H1 (cell line): ENCODE results near the gene POLG. TPM values are rescaled to one million over a fixed set of nuclear protein-coding genes. Genes with fewer than 3 reads are reported as not detected.

Source experiments
- CTCF ChIA-PET: fragments of 300-600 bp; sonication (Branson Sonifier 250); formaldehyde crosslinking; loops from one replicate; lab custom pipeline; 2021; ENCODE audit not compliant: partially characterized antibody; lab: Charles Lee
- POLR2A ChIA-PET: fragments of 300-600 bp; sonication (Branson Sonifier 250); formaldehyde crosslinking; loops from one replicate; lab custom pipeline; 2021; ENCODE audit warnings: inconsistent platforms; ENCODE audit not compliant: partially characterized antibody; lab: Charles Lee
- DNase-seq, 2 experiments: peaks; one replicate each; pipeline versions ENCODE4 v3.0.0 to v3.0.0-alpha.2; 2010 to 2022; ENCODE audit warnings: low spot score in 2 of 2, low read depth in 1 of 2, mixed read lengths in 1 of 2
- FAIRE-seq: peaks from 2 replicates; lab custom pipeline; 2011; peaks lifted over from hg19 to GRCh38; lab: Jason Lieb, UNC
- H2AFZ ChIP-seq: 2 replicates; pipeline ENCODE4 v1.8.1; 2012; ENCODE audit warnings: low read length, inconsistent platforms
- H2AK5ac ChIP-seq: 2 replicates; pipeline ENCODE4 v1.6.1; 2013; ENCODE audit warnings: low read depth, low read length
- H2BK120ac ChIP-seq: replicated peaks from 2 replicates; pipeline ENCODE3; 2013; ENCODE audit warnings: low read depth, low read length, inconsistent platforms
- H2BK12ac ChIP-seq: 2 replicates; pipeline ENCODE4 v1.6.1; 2013; ENCODE audit warnings: low read depth, low read length
- H2BK15ac ChIP-seq: 2 replicates; pipeline ENCODE4 v1.6.1; 2013; ENCODE audit warnings: low read length
- H2BK20ac ChIP-seq: 2 replicates; pipeline ENCODE4 v1.6.1; 2013; ENCODE audit warnings: low read length
- H2BK5ac ChIP-seq: 2 replicates; pipeline ENCODE4 v1.6.1; 2013; ENCODE audit warnings: low read depth, low read length
- H3K14ac ChIP-seq: 2 replicates; pipeline ENCODE4 v1.6.1; 2013; ENCODE audit warnings: inconsistent platforms; ENCODE audit not compliant: insufficient read length
- H3K18ac ChIP-seq: 2 replicates; pipeline ENCODE4 v1.6.1; 2013; ENCODE audit warnings: low read length; ENCODE audit errors: extremely low read depth
- H3K23ac ChIP-seq: 2 replicates; pipeline ENCODE4 v1.6.1; 2013; ENCODE audit warnings: inconsistent platforms; ENCODE audit not compliant: insufficient read length
- H3K23me2 ChIP-seq: 2 replicates; pipeline ENCODE4 v1.6.1; 2013; ENCODE audit warnings: low read depth, low read length
- H3K27ac ChIP-seq: 2 replicates; pipeline ENCODE4 v1.6.1; 2011; ENCODE audit warnings: low read depth, low read length, inconsistent platforms
- H3K27me3 ChIP-seq, 4 experiments: replicated peaks in 1 of 4; 1 replicate in 1 of 4; 2 replicates in 3 of 4; pipeline versions ENCODE4 v1.6.1 to v1.8.1; 2011 to 2013; ENCODE audit warnings: low read length in 3 of 4, mild to moderate bottlenecking in 3 of 4, inconsistent platforms in 2 of 4, mixed read lengths in 2 of 4, moderate library complexity in 1 of 4; ENCODE audit not compliant: control insufficient read depth in 3 of 4, insufficient read depth in 3 of 4; ENCODE audit errors: extremely low read depth in 1 of 4
- H3K36me3 ChIP-seq, 4 experiments: 2 replicates each; pipeline versions ENCODE4 v1.6.1 to v1.8.1; 2011 to 2013; ENCODE audit warnings: mild to moderate bottlenecking in 4 of 4, low read length in 3 of 4, moderate library complexity in 2 of 4, control low read depth in 1 of 4, inconsistent platforms in 1 of 4; ENCODE audit not compliant: insufficient read depth in 4 of 4, control insufficient read depth in 2 of 4
- H3K4ac ChIP-seq: replicated peaks from 2 replicates; pipeline ENCODE3; 2013; ENCODE audit warnings: low read length, low read depth, mixed read lengths, inconsistent platforms; ENCODE audit not compliant: insufficient read length
- H3K4me1 ChIP-seq, 4 experiments: replicated peaks in 1 of 4; 1 replicate in 1 of 4; 2 replicates in 3 of 4; pipeline versions ENCODE4 v1.6.1 to v1.8.1; 2011 to 2013; ENCODE audit warnings: low read length in 3 of 4, inconsistent platforms in 2 of 4, mixed read lengths in 1 of 4; ENCODE audit not compliant: insufficient read depth in 4 of 4, control insufficient read depth in 3 of 4
- H3K4me2 ChIP-seq, 2 experiments: 2 replicates each; pipeline versions ENCODE4 v1.6.1 to v1.8.1; 2011 to 2013; ENCODE audit warnings: low read depth in 2 of 2, low read length in 2 of 2, control low read depth in 1 of 2, inconsistent platforms in 1 of 2, mild to moderate bottlenecking in 1 of 2; ENCODE audit not compliant: insufficient read depth in 1 of 2
- H3K4me3 ChIP-seq, 4 experiments: fragments of 200-600, 300-600 bp in 1 of 4; sonication (generic), shearing (Covaris generic), sonication (Bioruptor Twin) in 1 of 4; 2 replicates each; pipeline versions ENCODE4 v1.5.1 to v1.8.1; 2011 to 2016; ENCODE audit warnings: low read length in 4 of 4, low read depth in 3 of 4, control low read depth in 2 of 4, inconsistent platforms in 2 of 4, mild to moderate bottlenecking in 2 of 4, mixed read lengths in 1 of 4, moderate library complexity in 1 of 4; ENCODE audit not compliant: insufficient read depth in 2 of 4; ENCODE audit errors: extremely low read depth in 1 of 4
- H3K56ac ChIP-seq: replicated peaks from 2 replicates; pipeline ENCODE3; 2013; ENCODE audit warnings: low read depth, mild to moderate bottlenecking, mixed read lengths, low read length, inconsistent platforms; ENCODE audit not compliant: insufficient read length
- H3K79me1 ChIP-seq: 2 replicates; pipeline ENCODE4 v1.6.1; 2013; ENCODE audit warnings: low read depth, low read length, control low read depth
- H3K79me2 ChIP-seq, 2 experiments: 2 replicates each; pipeline versions ENCODE4 v1.6.1 to v1.8.1; 2012 to 2013; ENCODE audit warnings: low read length in 2 of 2, mild to moderate bottlenecking in 2 of 2, inconsistent platforms in 1 of 2; ENCODE audit not compliant: insufficient read depth in 2 of 2, control insufficient read depth in 1 of 2
- H3K9ac ChIP-seq, 4 experiments: replicated peaks in 1 of 4; 1 replicate in 1 of 4; 2 replicates in 3 of 4; pipeline versions ENCODE4 v1.6.1 to v1.8.1; 2011 to 2013; ENCODE audit warnings: low read depth in 3 of 4, low read length in 3 of 4, control low read depth in 2 of 4, mild to moderate bottlenecking in 2 of 4, moderate library complexity in 2 of 4, inconsistent platforms in 1 of 4; ENCODE audit errors: extremely low read depth in 1 of 4
- H3K9me3 ChIP-seq, 2 experiments: 2 replicates each; pipeline versions ENCODE4 v1.6.1 to v1.8.1; 2012 to 2013; ENCODE audit warnings: mild to moderate bottlenecking in 2 of 2, moderate library complexity in 2 of 2, control low read depth in 1 of 2, inconsistent platforms in 1 of 2, low read depth in 1 of 2, low read length in 1 of 2, mixed read lengths in 1 of 2; ENCODE audit not compliant: insufficient read depth in 2 of 2
- H4K20me1 ChIP-seq, 2 experiments: replicated peaks in 1 of 2; 2 replicates each; pipeline versions ENCODE3 to v1.8.1; 2011 to 2013; ENCODE audit warnings: inconsistent platforms in 2 of 2, low read length in 2 of 2, mild to moderate bottlenecking in 1 of 2; ENCODE audit not compliant: insufficient read depth in 2 of 2, control insufficient read depth in 1 of 2
- H4K5ac ChIP-seq: 2 replicates; pipeline ENCODE4 v1.6.1; 2013; ENCODE audit warnings: low read length, low read depth, mixed read lengths, inconsistent platforms; ENCODE audit not compliant: insufficient read length
- H4K8ac ChIP-seq: 2 replicates; pipeline ENCODE4 v1.8.0; 2013; ENCODE audit warnings: mild to moderate bottlenecking, moderate library complexity, low read length, inconsistent platforms; ENCODE audit not compliant: insufficient read depth; ENCODE audit errors: extremely low read depth
- H4K91ac ChIP-seq: replicated peaks from 2 replicates; pipeline ENCODE3; 2013; ENCODE audit warnings: low read length, mixed read lengths, inconsistent platforms; ENCODE audit not compliant: insufficient read length
- MAFK ChIP-seq: IDR thresholded peaks from 2 replicates; pipeline ENCODE4 v1.6.1; 2012; ENCODE audit warnings: low read depth, mild to moderate bottlenecking, improper control_type of control experiment, low read length
- NANOG ChIP-seq: IDR thresholded peaks from 2 replicates; pipeline ENCODE4 v1.6.1; 2011; ENCODE audit warnings: low read length, low read depth, mild to moderate bottlenecking, inconsistent platforms; ENCODE audit not compliant: insufficient read depth, poor library complexity, severe bottlenecking
- NRF1 ChIP-seq: IDR thresholded peaks from 2 replicates; pipeline ENCODE4 v1.6.1; 2011; ENCODE audit warnings: mild to moderate bottlenecking, low read depth, low read length, improper control_type of control experiment
- POLR2AphosphoS5 ChIP-seq: IDR thresholded peaks from 2 replicates; pipeline ENCODE4 v1.6.1; 2011; ENCODE audit warnings: low read depth, low read length
- WGBS, 2 experiments: shearing (Covaris generic) in 1 of 2; methylation state at CpG; one replicate each; pipeline versions ENCODE4 v1.1.6 to v1.1.7; 2013 to 2015; ENCODE audit warnings: low lambda C conversion rate in 2 of 2, mixed read lengths in 2 of 2, inconsistent platforms in 1 of 2, low coverage in 1 of 2, missing lambda C conversion rate in 1 of 2; ENCODE audit not compliant: insufficient replicate concordance in 2 of 2, insufficient coverage in 1 of 2, insufficient read length in 1 of 2; ENCODE audit errors: extremely low coverage in 1 of 2, missing lambda C conversion rate in 1 of 2; 5-methylcytosine and 5-hydroxymethylcytosine counted together
- polyA plus RNA-seq, 7 experiments: library from polyadenylated mRNA; depleted of rRNA in 3 of 7; stranded (reverse) in 5 of 7; unstranded in 2 of 7; fragments of >200 nt in 5 of 7; fragments of 200-250 nt in 2 of 7; gene quantifications; 1 replicate in 5 of 7; 2 replicates in 1 of 7; 4 replicates in 1 of 7; pipeline versions ENCODE4 v1.2.1 to v1.2.3, GENCODE V29; 2011 to 2013; ENCODE audit warnings: missing spikeins in 2 of 7, mixed read lengths in 2 of 7
- total RNA-seq: library from RNA; stranded (reverse); fragmentation: NEBNext Ultra II Directional; extraction: Animal tissue kit (Norgen Biotek cat#: 25700); gene quantifications from 2 replicates; pipeline ENCODE4 v1.2.1, GENCODE V29; 2021
- TF ChIP-seq, protein P1 (sequence below): IDR thresholded peaks from 2 replicates; pipeline ENCODE4 v1.6.1; 2011; ENCODE audit warnings: low read depth, mild to moderate bottlenecking, low read length; ENCODE audit not compliant: insufficient read depth
- TF ChIP-seq, protein P2 (sequence below): IDR thresholded peaks from 2 replicates; pipeline ENCODE4 v1.6.1; 2012; ENCODE audit warnings: inconsistent platforms
- TF ChIP-seq, protein P3 (sequence below), 3 experiments: IDR thresholded peaks; 1 replicate in 2 of 3; 2 replicates in 1 of 3; pipeline versions ENCODE4 v1.5.1 to v1.6.1; 2011; ENCODE audit warnings: low read length in 3 of 3, mild to moderate bottlenecking in 3 of 3, inconsistent platforms in 2 of 3, low read depth in 1 of 3, moderate library complexity in 1 of 3; ENCODE audit not compliant: insufficient read depth in 1 of 3; ENCODE audit errors: control extremely low read depth in 1 of 3

POLG gene
- total and polyA plus RNA-seq, 2 of the 8 experiments (the other 6 are each of a cell fraction or from before 2014, with no cell fraction given), result 14.8 to 52.3 TPM

DNA sequence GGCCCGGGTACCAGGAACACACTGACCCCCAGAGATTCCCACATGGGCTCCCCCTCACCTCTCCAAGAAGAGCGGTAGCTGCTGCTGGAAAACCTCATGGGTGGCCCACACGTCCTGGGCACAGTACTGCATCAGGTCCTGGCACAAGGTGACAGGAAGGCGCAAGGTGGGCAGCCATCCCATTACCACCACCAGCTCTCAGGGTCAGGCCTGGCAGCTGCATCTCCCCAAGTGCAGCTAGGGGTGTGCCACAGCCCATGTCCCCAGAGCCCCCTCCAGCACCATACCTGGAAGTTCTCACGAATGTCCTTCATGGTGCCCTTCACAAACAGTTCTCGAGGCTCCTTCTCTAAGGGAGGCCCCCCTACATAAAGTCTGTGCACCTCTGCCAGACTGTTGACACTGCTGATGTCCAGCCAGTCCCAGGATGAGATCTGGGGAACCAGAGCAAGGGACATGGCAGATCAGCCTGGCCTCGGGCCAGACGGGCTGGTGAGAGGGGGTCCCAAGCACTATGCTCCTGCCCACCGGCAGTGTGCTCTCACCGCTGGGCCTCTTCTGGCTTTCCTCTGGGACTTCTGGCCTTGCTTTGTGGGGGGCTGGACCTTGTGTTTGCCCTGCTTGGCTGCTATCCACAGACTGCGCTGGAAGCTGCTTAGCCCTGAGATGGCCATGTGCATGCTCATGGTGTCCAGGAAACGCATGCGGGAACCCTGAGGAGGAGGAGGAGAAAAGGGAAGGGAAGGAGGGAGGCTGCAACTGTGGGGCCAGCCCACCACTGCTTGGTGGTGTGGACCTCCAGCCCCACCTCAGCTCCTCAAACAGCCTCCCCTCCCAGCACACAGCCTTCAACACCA is 6.0 kb downstream of the POLG start:
- Histone ChIP-seq H3K4me2 (no peak overlapping the region), H3K4me3 (no peak overlapping the region), H4K91ac (no peak overlapping the region), H2AFZ (no peak overlapping the region), H4K5ac (no peak overlapping the region), H3K18ac (no peak overlapping the region), H3K79me2 (peaks cover 0 to 16% of the 10 kb centered on the region in 2 experiments; a peak in 2 of 4 replicates), H4K8ac (no peak overlapping the region), H2BK5ac (no peak overlapping the region), H4K20me1 (peaks cover 10 to 38% of the 10 kb centered on the region in 2 experiments), H2BK12ac (no peak overlapping the region), H2BK15ac (no peak overlapping the region), H2BK120ac (no peak overlapping the region), H3K9ac (0 out of 7 replicates have a peak overlapping the region, but pooled peaks of 1 of the 4 experiments have one; percentile 9), H3K4me1 (peaks cover 0 to 12% (median 1%) of the 10 kb centered on the region in 4 experiments; a peak in 4 of 7 replicates), H3K27ac (no peak overlapping the region), H3K79me1 (peaks cover 8% of the 10 kb centered on the region), H3K36me3 (peaks cover 68 to 90% (median 83%) of the 10 kb centered on the region in 4 experiments), H2AK5ac (no peak overlapping the region), H3K56ac (no peak overlapping the region), H3K9me3 (no peaks in the 10 kb centered on the region), H3K27me3 (no peaks in the 10 kb centered on the region), H3K14ac (no peak overlapping the region), H3K23me2 (no peaks in the 10 kb centered on the region; the same call in 1 of the 2 replicates), H3K4ac (no peak overlapping the region), H2BK20ac (no peak overlapping the region), H3K23ac (no peak overlapping the region)
- FAIRE-seq, result no peak
- no peak for DNase-seq
- ChIA-PET POLR2A (interaction anchor here (1.1 to 20.0 kb wide), 2 partner anchors 14 to 17 kb away, joined by 3 to 250 read pairs; no protein-coding TSS in a partner anchor), CTCF (interaction anchor here (0.9 to 6.3 kb wide), 6 partner anchors 9 to 122 kb away, joined by 3 to 54 read pairs (median 4); no protein-coding TSS in a partner anchor)
- WGBS, 2 experiments, result 90% methylated on average over 13 of the region's 13 CpGs; no CpG with 5 or more reads in 1 of the 2 experiments
- TF ChIP-seq NRF1 (no peak), NANOG (no peak), POLR2AphosphoS5 (no peak), MAFK (no peak)
- TF ChIP-seq, protein P1, sequence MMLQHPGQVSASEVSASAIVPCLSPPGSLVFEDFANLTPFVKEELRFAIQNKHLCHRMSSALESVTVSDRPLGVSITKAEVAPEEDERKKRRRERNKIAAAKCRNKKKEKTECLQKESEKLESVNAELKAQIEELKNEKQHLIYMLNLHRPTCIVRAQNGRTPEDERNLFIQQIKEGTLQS, result no peak
- TF ChIP-seq, protein P2, sequence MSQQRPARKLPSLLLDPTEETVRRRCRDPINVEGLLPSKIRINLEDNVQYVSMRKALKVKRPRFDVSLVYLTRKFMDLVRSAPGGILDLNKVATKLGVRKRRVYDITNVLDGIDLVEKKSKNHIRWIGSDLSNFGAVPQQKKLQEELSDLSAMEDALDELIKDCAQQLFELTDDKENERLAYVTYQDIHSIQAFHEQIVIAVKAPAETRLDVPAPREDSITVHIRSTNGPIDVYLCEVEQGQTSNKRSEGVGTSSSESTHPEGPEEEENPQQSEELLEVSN, result no peak
- TF ChIP-seq, protein P3, sequence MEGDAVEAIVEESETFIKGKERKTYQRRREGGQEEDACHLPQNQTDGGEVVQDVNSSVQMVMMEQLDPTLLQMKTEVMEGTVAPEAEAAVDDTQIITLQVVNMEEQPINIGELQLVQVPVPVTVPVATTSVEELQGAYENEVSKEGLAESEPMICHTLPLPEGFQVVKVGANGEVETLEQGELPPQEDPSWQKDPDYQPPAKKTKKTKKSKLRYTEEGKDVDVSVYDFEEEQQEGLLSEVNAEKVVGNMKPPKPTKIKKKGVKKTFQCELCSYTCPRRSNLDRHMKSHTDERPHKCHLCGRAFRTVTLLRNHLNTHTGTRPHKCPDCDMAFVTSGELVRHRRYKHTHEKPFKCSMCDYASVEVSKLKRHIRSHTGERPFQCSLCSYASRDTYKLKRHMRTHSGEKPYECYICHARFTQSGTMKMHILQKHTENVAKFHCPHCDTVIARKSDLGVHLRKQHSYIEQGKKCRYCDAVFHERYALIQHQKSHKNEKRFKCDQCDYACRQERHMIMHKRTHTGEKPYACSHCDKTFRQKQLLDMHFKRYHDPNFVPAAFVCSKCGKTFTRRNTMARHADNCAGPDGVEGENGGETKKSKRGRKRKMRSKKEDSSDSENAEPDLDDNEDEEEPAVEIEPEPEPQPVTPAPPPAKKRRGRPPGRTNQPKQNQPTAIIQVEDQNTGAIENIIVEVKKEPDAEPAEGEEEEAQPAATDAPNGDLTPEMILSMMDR (IDR thresholded peaks at IDR 0.05; ENCODE audit: control extremely low read depth in 1 of 3, insufficient read depth in 1 of 3, low read depth in 1 of 3, low read length in 3 of 3), result no peak
